ENCODE results near the gene LFNG. TPM values are rescaled to one million over a fixed set of nuclear protein-coding genes. Genes with fewer than 3 reads are reported as not detected.
A peak's percentile ranks its signal among the peaks of the same experiment; 100 is the strongest.

LFNG gene
- 20.1 TPM for total RNA-seq

GRCh38 chr7:2519119-2519930 is at the start of gene LFNG:
LFNG (plus strand) TSS chr7:2519774; CDS start chr7:2519862, 88 bp downstream.
- intact Hi-C loops (cut with DNase I), result no loop called here
- DNase-seq (ENCODE audit: low spot score) (peak; percentile 92), ATAC-seq (peak; percentile 90)

GRCh38 chr7:2470204-2471021 is 49.2 kb upstream of the LFNG start:
- DNase-seq (ENCODE audit: low spot score), result no peak
- intact Hi-C loops (cut with DNase I), result no loop called here
- no peak for ATAC-seq

GRCh38 chr7:2471022-2471329 is 48.6 kb upstream of the LFNG start:
- intact Hi-C loops (cut with DNase I), result no loop called here
- DNase-seq (ENCODE audit: low spot score), result no peak
- ATAC-seq, result no peak

- intact Hi-C loops (cut with DNase I), result no loop called here
- ATAC-seq, result no peak
- no peak for DNase-seq (ENCODE audit: low spot score)
These were observed 48.2 kb upstream of the LFNG start for GRCh38 chr7:2471396-2471795.

- intact Hi-C loops (cut with DNase I), result no loop called here
- no peak for DNase-seq (ENCODE audit: low spot score)
- ATAC-seq, result no peak
These were observed 46.8 kb upstream of the LFNG start for GRCh38 chr7:2472739-2473138.

GRCh38 chr7:2473496-2474180 is 45.9 kb upstream of the LFNG start:
- DNase-seq (ENCODE audit: low spot score) (no peak), ATAC-seq (no peak)
- intact Hi-C loops (cut with DNase I), result no loop called here

GRCh38 chr7:2474224-2474623 is 45.4 kb upstream of the LFNG start:
- intact Hi-C loops (cut with DNase I), result no loop called here
- no peak for DNase-seq (ENCODE audit: low spot score)
- no peak for ATAC-seq

- intact Hi-C loops (cut with DNase I), result no loop called here
- DNase-seq (ENCODE audit: low spot score), result peak; percentile 55
- no peak for ATAC-seq
These were observed 44.5 kb upstream of the LFNG start for GRCh38 chr7:2474813-2475677.

GRCh38 chr7:2475678-2476015 is 43.9 kb upstream of the LFNG start:
- DNase-seq (ENCODE audit: low spot score), result peak; percentile 57
- ATAC-seq, result no peak
- intact Hi-C loops (cut with DNase I), result no loop called here

GRCh38 chr7:2476298-2476697 is 43.3 kb upstream of the LFNG start, which contains the start of gene GRIFIN:
GRIFIN (minus strand) TSS chr7:2476398; CDS start chr7:2476383, 15 bp downstream.
- ATAC-seq (no peak), DNase-seq (ENCODE audit: low spot score) (no peak)
- intact Hi-C loops (cut with DNase I), result no loop called here

GRCh38 chr7:2476776-2477446 is 42.7 kb upstream of the LFNG start:
- no peak for DNase-seq (ENCODE audit: low spot score)
- no peak for ATAC-seq
- intact Hi-C loops (cut with DNase I), result no loop called here

GRCh38 chr7:2477447-2478398 is 41.9 kb upstream of the LFNG start:
- intact Hi-C loops (cut with DNase I), result no loop called here
- ATAC-seq (peak; percentile 85), DNase-seq (ENCODE audit: low spot score) (peak; percentile 78)

- peak; percentile 77 for DNase-seq (ENCODE audit: low spot score)
- ATAC-seq, result peak; percentile 85
- intact Hi-C loops (cut with DNase I), result no loop called here
These were observed 41.2 kb upstream of the LFNG start for GRCh38 chr7:2478399-2478785.

- ATAC-seq (no peak), DNase-seq (ENCODE audit: low spot score) (no peak)
- intact Hi-C loops (cut with DNase I), result no loop called here
These were observed 40.8 kb upstream of the LFNG start for GRCh38 chr7:2478800-2479199.

GRCh38 chr7:2479276-2480069 is 40.1 kb upstream of the LFNG start:
- DNase-seq (ENCODE audit: low spot score) (no peak), ATAC-seq (no peak)
- intact Hi-C loops (cut with DNase I), result no loop called here

- no peak for ATAC-seq
- DNase-seq (ENCODE audit: low spot score), result no peak
- intact Hi-C loops (cut with DNase I), result no loop called here
These were observed 39.5 kb upstream of the LFNG start for GRCh38 chr7:2480070-2480408.

- no peak for ATAC-seq
- no peak for DNase-seq (ENCODE audit: low spot score)
- intact Hi-C loops (cut with DNase I), result no loop called here
These were observed 38.4 kb upstream of the LFNG start for GRCh38 chr7:2481195-2481594.

Data from sciatic nerve (tissue), 2 donors.